HG03175 (cell line): ENCODE results near the gene TMEM198.
A peak's percentile ranks its signal among the peaks of the same experiment; 100 is the strongest.

Experiments
- ATAC-seq: cut with Tn5 transposase; IDR thresholded peaks from one replicate; pipeline ENCODE4 v1.9.1; 2021; ENCODE audit warnings: mild to moderate bottlenecking, moderate library complexity; ENCODE audit not compliant: unreplicated experiment

Gene TMEM198

DNA sequence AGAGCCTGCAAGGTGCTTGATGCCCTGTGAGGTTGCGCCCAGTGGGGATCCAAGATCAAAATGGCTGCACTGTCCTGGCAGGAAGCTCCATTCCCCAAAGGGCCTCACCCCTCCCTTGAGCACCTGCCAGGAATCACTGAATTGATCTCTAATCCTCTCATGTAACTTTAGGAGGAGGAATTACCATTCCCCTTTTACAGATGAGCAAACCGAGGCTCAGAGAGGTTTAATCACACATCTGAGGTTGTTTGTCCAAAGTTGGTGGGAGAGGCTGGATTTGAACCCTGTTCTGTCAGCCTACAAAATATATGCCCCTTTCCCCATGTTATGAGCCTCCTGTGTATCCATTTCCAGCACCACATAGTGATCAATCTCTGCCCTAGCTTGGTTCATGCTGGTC, 19.0 kb upstream of the TMEM198 start:
- no peak for ATAC-seq

DNA sequence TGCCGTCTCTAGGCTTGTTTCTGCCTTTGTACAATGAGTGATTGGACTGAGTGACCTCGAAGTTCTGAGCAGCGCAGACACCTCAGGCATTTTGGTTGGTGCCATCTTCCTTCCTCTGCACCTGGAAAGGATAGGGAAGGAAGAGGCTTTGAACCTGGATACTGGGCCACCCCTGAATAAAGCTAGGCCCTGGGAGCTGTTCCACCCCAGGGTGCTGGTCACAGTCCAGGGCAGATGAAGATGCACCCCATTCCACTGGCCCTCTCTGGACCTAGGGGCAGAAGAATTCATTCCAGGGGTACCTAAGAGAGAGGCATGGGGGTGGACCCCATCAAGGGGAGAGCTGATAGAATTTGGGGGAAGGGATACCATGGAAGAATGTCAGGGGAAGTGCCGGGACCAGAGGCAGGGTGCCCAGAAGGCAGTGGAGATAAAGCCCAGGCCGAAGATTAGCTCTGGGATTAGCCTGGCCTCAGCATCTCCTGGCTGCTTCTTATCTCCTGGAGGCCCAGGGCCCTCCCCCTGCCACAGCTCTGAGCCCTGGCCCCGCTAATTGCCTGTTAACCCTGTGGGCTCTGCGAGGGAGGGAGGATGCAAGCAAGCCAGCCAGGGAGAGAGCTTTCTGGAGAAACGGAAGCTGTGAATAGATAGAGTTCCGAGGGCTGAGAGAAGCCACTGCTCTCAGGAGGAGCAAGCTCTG, 18.1 kb upstream of the TMEM198 start:
- no peak for ATAC-seq

DNA sequence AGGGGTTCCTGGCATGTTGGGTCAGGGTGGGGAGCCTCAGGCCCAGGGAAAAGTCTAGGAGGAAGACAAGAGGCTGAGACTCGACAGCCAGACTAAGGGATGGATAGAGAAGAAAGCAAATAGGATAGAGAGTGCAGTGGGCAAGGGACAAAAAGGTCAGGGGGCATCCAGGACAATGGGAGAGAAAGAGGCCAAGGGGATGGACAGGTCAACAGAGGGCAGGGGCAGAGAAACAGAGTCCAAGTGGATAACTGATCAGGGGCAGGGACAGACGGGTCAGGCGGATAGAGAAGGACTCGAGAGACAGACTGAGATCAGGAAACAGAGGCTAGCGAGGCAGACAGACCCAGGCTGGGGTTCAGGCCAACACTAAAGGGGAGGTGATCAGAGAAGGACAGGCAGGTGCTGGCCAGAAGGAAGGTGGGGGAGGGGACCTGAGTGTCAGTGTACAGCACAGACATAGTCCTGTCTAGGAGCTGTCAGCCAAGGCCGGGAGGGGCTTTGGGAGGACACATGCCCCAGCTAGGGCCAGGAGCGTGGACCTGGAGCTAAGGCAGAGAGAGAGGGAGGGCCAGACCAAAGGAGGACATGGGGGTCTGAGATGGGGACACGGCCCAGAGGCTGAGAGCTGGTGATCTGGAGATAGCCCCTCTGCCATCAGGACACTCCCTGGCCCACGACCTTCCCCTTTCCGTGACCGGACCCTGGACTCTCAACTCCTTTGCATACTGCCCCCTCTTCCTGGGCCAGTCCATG, 17.3 kb upstream of the TMEM198 start:
- no peak for ATAC-seq

DNA sequence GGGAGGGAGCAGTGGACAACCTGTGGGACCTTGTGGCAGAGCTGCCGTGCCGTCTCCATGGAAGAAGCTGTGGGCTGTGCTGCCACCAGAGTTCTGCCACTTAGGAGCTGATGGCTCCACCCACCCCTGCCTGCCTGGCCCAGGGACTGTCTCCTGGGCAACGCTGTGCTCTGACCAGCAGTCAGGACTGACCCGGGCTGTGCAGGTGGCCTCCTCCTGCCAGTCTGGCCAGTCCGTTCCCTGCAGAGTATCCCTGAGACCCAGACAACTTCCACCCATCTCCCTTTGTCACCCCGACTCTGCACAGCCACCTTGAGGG, 16.8 kb upstream of the TMEM198 start:
- no peak for ATAC-seq

- no peak for ATAC-seq
Observed at GRCh38 chr2:219527472-219527871, 16.4 kb upstream of the TMEM198 start.

GRCh38 chr2:219530048-219530963, 13.5 kb upstream of the TMEM198 start:
- peak; percentile 90 for ATAC-seq

- ATAC-seq = no peak
Observed at GRCh38 chr2:219531639-219532377, 12.0 kb upstream of the TMEM198 start.

GRCh38 chr2:219532378-219532649, 11.5 kb upstream of the TMEM198 start:
- ATAC-seq = no peak

- ATAC-seq = no peak
Observed at GRCh38 chr2:219533930-219534661, 9.7 kb upstream of the TMEM198 start.

- ATAC-seq = no peak
Observed at GRCh38 chr2:219536425-219536824, 7.4 kb upstream of the TMEM198 start.

DNA sequence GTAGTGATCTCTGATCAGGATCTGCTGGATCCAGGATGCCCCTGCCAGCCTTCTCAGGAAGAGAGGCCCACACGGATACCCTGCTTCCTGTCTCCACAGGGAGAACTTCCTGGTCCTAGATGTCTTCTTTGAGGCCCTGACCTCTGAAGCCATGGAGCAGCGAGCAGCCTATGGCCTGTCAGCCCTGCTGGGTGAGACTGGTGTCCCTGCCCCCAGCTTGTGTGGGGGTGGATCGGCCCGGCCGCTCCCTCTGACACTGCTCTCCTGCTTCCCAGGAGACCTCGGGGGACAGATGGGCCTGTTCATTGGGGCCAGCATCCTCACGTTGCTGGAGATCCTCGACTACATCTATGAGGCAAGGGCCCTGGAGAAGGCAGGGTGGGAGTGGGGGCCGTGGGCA, 6.9 kb upstream of the TMEM198 start:
- no peak for ATAC-seq

DNA sequence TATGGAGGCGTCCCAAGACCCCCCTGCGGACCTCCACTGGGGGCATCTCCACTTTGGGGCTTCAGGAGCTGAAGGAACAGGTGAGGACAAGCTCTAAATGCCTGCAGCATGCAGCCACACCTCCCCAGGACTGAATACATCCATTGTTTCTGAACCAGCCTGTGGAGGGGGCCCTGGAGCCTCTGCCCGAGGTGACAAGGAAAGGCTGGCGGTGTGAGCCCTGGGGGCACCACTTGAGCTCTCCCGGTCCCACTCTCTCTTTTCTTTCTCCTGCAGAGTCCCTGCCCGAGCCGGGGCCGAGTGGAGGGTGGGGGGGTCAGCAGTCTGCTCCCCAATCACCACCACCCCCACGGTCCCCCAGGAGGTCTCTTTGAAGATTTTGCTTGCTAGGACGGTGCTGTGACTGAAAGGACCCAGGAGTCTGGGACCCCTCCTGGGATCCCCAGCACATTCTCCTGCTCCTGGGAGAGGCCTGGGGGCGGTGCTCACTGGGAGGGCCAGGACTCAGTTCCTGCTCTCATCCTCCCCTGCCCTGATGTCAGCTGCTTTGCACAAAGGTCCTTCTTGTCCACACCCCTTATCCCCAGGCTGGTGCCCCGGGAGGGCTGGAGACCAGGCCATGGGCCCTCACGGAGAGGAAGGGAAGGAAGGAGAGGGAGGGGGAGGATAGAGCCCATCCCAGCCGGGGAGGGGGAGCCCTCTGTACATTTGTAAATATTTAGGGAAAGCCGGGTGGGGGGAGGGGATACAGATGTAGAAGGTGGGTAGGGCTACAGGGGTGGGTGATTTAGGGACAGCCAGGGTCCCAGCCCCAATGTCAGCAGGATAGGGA, 6.0 kb upstream of the TMEM198 start:
- ATAC-seq = no peak

DNA sequence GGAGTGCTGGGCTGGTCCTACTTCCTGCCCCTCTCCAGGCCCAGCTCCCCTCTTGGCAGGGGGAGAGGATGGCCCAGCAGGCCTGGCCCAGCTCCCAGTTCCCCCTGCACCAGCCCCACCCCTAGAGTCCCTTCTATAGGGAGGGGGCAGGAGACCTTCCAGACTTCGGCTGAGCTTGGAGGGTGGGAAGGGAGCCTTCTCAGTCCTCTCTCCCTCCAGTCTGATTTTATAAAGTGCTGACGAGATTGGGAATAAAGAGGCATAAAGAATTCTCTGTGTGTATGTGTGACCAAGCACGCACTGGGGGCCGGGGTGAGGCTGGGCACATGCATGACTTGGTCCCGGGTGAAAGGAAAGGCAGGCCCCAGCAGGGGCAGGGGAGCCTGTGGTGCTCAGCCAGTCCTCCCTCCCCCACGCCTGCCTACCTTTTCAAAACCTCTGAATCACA, 5.3 kb upstream of the TMEM198 start:
- no peak for ATAC-seq

DNA sequence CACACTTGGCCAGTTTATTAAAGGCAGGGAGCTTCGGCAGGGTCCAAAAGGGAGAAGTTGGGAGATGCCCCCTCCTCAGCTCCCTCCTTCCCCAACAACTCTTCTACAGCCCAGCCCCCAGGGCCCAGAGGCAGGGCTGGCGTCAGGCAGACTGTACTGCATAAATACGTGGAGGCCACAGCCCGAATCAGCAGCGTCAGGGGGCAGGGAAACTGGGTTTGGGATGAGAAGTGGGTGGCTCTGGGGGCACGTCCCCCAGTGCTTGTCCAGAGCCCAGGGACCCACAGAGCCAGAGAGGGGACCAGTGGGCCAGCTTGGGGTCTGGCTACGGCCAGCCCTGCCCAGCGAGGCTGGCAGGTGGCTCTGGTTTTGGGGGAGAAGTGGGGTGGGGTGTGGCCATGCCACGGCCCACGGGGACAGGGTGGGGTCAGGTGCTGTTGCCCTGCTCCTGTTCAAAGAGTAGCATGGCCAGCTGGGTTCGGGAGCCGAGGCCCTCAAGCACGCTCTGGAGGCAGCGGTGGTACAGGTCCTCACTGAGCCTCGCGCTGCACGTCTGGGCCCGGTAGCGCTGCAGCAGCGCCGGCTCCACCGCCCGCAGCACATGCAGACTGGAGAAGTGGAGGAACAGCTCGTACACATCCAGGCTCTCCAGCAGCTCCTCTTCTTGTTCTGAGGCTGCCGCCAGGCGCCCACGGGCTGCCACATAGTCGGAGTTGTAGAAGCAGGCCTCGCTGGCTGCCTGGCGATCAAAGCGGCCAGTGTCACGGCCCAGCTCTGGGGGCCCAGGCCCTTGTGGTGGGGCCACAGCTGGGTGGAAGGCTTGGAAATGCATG, 4.7 kb upstream of the TMEM198 start:
- no peak for ATAC-seq

DNA sequence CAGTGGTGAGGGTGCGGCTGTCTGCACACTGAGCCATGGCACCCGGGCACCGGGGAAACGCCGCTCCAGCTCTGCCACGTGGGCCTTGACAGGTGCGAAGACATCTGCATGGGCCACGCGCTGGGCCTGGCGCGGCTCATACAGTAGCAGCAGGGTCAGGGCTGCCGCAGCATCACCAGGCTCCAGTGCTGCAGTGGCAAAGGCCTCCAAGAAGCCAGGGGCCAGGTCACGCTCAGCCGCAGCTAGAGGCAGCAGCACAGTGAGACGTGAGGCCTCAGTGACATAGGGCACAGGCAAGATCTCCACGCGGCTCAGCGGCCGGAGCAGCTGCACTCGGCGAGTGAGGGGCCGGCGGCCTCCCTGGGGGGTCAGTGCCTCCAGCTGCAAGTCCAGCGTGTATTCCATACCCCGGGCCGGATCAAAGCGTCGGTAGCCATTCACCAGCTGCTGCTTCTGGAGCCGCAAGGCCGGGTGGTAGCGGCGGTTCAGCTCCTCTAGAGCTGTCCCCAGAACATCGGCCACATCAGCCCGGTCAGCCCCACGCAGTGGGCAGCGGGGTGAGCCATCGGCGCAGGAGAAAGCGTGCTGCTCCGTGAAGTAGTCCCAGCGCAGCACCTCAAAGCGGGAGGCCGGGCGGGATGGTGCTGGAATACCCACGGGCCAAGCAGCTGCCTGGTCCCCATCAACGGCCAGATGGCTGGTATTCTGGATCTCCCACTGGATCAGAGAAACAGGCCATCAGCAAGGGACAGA, 3.7 kb upstream of the TMEM198 start:
- no peak for ATAC-seq

DNA sequence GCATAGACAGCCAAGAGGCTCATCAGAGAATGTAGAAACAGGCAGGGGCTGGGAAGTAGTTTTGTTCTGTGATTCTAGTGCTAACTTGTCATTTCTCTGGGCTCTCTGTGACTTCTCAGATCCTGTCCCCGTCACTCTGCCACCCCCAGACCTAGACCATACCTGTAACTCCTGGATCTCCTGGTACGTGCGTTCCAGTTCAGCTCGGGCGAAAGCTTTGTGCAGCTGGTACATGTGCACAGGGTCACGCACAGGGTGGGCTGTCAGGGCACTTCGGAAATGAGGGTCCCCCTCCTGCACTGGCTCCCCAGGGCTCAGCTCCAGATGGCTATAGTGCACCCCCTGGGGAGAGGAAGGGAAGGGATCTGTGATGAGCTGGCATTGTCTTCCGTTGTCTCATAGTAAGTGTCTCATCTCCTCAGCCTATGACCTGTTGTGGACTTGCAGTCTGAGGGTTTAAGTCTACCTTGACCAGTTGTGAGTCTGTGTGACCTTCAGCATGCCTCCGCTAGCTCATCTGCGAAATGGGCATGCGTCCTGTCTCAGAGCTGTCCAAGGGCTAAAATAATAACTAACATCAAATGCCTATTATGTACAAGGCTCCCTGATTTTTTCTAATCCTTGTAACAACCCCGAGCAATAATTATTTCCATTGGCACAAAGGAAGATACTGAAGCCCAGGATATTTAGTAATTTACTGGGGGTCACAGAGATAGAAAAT, 2.9 kb upstream of the TMEM198 start:
- ATAC-seq = no peak

DNA sequence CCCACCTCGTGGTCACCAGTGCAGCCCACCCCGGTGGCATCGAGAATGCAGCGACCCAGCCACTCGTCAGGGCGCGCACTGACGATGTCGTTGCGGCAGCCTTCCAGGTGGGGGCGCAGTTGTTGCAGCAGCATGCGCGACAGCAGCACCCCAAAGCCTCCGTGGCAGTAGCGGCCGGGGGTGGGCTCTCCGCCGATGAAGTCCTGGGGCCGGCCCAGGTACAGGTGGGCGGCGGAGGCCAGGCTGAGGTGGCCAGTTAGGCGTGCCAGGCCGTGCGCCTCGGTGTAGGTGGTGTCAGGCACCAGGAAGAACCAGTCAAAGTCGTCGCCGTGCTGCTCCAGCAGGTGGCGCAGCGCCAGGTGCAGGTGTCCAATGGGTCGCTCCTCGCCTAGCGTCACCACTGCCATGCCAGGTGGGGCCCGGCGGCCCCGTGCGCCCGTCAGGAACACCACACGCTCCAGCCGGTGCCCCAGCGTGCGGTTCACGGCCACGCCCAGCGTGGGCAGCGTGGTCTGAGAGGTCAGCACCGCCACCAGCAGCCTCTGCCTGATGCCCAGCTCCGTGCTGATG, 2.1 kb upstream of the TMEM198 start:
- peak; percentile 46 for ATAC-seq
